Inflammatory macrophage treated with lipopolysaccharide for 4 hours (primary cell): Measurements from ENCODE around the gene C5orf63.
"Not testable (repeated sequence)": the region's sequence is repeated elsewhere in the genome, so short reads cannot be mapped to it uniquely, and the experiment has no call there.

ENCODE experiments used
- DNase-seq: peaks from one replicate; pipeline ENCODE4 v3.0.0-alpha.2; 2020

Gene C5orf63

DNA sequence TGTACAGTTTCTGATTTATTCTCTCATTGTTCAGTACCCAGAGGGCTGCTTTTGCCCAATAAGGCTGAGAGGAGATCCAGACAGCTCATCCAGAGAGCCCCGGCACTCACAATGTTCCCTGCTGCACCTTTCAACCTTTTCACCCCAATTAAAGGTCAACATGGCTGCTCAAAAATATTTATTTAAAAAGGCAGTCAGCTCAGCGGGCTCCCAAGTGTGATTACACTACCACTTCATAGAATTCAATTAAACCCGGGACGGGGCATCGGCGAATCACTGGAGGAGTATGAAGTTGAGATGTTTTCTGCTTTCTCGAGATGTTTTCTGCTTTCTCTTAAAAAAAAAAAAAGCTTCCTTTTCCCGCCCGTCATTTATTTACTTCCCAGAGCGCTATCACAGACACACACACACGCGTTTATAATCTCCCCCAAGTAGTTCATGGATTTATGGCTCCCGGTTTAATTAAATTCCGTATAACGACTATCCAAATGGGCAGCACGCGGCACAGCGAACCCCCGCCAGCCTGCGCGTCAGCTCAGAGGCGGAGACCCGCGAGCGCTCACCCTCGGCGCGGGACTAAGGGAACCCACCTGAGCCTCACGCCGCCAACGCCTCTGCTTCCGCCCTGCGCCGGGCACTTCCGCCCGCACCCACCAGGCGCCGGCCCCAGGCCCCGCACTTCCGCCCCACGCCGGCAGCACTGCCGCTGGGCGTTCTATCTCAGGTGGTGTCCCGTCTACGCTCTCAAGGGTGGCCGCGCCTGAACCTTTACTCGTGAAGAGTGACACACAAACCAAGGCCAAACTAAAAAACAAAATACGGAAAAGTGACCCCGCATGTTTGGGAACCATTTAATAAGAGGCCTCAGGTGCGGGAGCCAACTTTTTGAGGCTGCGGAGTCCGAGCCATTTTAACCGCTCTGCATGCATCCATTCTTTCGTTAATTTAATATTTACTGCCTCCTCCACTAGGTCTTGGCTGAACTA lies at the start of gene C5orf63:
Gene C5orf63, minus strand, starts transcription at position 642 of the 986 bp plus-strand sequence. CDS start 14,507 bp downstream, outside the sequence.
- peak; percentile 22 for DNase-seq

GRCh38 chr5:127112347-127112864 lies 39.1 kb upstream of the C5orf63 start:
- no peak for DNase-seq

DNA sequence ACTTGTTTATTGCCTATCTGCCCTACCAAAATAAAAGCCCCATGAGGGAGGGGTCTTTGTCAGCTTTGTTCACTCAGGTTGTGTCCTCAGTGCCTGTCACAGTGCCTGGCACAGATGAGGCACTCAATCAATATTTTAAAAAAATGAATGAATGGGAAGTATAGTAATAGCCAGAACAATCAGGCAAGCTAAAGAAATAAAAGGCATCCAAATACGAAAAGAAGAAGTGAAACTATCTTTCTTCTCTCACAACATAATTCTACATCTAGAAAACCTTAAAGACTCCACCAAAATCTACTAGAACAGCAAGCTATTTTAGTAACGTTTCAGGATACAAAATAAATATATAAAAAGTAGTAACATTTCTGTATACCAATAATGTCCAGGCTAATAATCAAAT lies 37.8 kb upstream of the C5orf63 start:
- no peak for DNase-seq

DNA sequence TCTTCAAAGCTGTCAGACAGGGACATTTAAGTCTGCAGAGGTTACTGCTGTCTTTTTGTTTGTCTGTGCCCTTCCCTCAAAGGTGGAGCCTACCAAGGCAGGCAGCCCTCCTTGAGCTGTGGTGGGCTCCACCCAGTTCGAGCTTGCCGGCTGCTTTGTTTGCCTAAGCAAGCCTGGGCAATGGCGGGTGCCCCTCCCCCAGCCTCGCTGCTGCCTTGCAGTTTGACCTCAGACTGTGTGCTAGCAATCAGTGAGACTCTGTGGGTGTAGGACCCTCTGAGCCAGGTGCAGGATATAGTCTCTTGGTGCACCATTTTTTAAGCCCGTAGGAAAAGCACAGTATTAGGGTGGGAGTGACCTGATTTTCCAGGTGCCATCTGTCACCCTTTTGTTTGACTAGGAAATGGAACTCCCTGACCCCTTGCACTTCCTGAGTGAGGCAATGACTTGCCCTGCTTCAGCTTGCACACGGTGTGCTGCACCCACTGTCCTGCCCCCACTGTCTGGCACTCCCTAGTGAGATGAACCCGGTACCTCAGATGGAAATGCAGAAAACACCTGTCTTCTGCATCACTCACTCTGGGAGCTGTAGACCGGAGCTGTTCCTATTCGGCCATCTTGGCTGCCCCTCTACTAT lies 35.4 kb upstream of the C5orf63 start:
- not testable (repeated sequence) for DNase-seq

DNA sequence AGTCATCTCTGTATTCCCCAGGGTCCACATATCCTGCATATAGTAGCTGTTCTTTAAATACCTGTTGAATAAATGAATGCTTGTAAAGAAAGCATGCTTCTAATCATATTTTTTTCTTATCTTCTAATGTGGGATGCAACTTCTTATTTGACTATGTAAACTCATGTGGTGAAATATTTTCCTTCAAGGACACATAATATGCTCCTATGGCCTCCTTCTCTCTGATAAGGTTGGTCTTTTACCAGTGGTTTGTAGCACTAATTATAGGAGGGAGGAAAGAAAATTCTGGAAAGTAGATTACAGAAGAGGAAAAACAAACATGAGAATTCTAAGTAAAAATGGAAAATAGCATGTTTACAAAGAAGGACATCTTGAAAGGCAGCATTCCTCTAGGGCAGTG lies 28.6 kb upstream of the C5orf63 start:
- no peak for DNase-seq

GRCh38 chr5:127101533-127101932 lies 28.2 kb upstream of the C5orf63 start:
- DNase-seq = no peak

GRCh38 chr5:127098241-127098640 lies 24.9 kb upstream of the C5orf63 start:
- no peak for DNase-seq

- DNase-seq = no peak
These were observed 24.0 kb upstream of the C5orf63 start for GRCh38 chr5:127097278-127097677.

- DNase-seq = no peak
These were observed 23.2 kb upstream of the C5orf63 start for GRCh38 chr5:127096328-127096993.

- DNase-seq = no peak
These were observed 21.0 kb upstream of the C5orf63 start for GRCh38 chr5:127094161-127094814.

DNA sequence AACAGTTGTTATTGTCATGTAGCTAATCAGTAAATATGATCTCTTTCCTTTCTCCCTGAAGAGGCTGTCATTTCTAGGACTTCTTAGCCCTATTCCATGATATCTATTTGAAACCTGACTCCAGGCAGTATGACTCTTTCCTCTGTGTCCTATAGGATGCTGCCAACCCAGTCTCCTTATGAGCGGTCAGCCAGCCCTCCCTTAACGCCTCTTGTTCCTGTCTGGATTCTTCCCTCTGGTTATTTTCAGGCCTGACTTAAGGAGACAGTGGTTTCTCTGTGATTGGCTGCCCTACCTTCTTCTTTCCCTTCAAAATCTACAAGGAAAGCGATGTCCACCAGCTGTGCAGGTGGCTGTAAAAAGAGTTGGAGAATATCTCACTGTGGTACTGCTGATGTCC lies 19.4 kb upstream of the C5orf63 start:
- no peak for DNase-seq

- DNase-seq = peak; percentile 48
These were observed 15.9 kb upstream of the C5orf63 start for GRCh38 chr5:127089191-127089590.

GRCh38 chr5:127088251-127088650 lies 14.9 kb upstream of the C5orf63 start:
- DNase-seq = peak; percentile 92

- no peak for DNase-seq
These were observed 13.3 kb upstream of the C5orf63 start for GRCh38 chr5:127086589-127086988.

DNA sequence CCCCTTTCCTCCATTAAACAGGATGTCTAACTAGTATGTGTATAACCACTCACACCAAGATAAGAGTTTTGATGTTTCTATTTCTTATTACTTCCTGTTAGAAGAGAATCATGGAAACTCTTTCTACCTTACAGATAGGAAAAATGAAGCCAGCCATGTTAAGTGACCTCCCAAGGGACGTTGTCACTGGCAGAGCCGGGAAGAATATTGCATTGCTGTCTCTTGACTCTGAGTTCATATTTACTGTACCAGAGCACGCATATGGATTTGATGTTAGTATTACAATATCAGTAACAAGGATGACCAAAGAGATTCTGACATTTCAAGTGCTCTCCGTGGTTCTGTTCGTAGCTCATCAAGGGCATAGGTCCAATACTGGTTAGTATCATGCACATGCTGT lies 12.5 kb upstream of the C5orf63 start:
- DNase-seq = no peak

- no peak for DNase-seq
These were observed 12.1 kb upstream of the C5orf63 start for GRCh38 chr5:127085371-127085770.

- peak; percentile 37 for DNase-seq
These were observed 11.4 kb upstream of the C5orf63 start for GRCh38 chr5:127084656-127085055.

DNA sequence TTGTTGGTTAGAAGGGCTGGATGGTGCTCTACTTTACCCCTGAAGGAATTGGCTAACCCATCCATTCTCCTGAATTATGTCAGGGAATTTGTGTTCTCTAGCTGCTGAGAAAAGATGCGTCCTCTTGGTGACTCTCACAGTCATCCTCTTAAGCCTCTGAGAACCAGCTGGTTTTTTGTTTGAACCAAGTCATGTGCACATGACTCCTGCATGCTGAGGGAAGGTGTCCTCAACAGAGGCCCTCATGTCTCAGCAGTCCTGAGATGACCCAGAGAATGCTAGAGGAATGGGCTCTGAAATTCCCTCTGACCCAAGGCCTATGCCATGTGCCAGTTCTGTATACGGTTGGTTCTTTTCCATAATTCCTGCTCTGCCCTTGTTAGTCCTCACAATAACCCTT lies 10.4 kb upstream of the C5orf63 start:
- peak; percentile 23 for DNase-seq

GRCh38 chr5:127079994-127080491 lies 6.7 kb upstream of the C5orf63 start:
- peak; percentile 75 for DNase-seq

GRCh38 chr5:127077366-127077765 lies 4.1 kb upstream of the C5orf63 start:
- no peak for DNase-seq

- no peak for DNase-seq
These were observed 3.2 kb upstream of the C5orf63 start for GRCh38 chr5:127076315-127077129.

DNA sequence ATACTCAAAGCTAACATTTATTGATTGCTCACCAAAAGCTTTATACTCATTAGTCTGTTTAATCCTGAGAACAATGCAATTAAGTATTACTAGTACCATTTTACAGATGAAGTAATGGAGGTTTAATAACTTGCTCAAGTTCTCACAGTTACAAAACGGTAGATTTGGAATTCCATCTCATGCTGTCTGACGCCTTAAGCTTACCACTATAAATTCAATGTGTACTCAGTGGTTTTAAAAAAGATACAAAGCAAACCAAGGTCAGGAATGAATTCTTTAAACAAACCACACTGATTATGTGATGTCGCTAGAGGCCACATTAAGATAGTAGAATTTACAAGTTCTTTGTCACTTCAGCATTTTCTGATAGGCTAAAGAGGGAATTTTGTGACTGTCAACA lies 1.2 kb upstream of the C5orf63 start:
- DNase-seq = no peak
